Nucleus accumbens (tissue), 56 donors: ENCODE data around the gene SELENOF.
"Not testable (repeated sequence)": the region's sequence is repeated elsewhere in the genome, so short reads cannot be mapped to it uniquely, and the experiment has no call there.

Experiments
- DNase-seq, 56 donors: peaks; one replicate each; lab custom pipeline; 2025; lab: John Stamatoyannopoulos, UW

SELENOF gene

DNA sequence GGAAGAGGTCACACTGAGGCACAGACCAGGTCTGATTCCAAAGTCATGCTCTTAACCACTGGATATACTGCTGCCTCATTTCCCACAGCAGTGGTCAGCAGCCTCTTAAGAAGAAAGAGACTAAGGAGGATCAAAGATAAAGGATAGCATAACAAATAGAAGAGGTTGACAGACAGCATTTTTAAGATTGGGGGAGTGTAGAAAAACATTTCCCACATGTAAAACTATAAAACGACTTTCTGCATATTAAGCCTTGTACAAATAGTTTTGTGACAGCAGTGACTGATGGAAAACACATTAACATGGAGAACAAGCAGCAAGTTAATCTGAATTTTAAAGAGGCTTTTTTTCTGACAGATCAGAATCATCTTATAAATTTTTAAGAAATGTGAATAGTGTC is 92.0 kb downstream of the SELENOF start:
- DNase-seq = no peak

GRCh38 chr1:86819970-86820369 is 94.0 kb downstream of the SELENOF start:
- not testable (repeated sequence) for DNase-seq

DNA sequence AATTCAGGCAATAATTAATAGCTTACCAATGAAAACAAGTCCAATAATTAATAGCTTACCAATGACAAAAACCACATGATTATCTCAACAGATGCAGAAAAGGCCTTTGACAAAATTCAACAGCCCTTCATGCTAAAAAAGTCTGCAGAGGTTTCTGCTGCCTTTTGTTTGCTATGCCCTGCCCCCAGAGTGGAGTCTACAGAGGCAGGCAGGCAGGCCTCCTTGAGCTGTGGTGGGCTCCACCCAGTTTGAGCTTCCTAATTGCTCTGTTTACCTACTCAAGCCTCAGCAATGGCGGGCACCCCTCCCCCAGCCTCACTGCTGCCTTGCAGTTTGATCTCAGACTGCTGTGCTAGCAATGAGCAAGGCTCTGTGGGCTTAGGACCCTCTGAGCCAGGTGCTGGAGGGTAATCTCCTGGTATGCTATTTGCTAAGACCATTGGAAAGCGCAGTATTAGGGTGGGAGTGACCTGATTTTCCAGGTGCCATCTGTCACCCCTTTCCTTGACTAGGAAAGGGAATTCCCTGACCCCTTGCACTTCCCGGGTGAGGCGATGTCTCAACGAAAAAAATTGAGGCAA is 96.6 kb downstream of the SELENOF start:
- DNase-seq = not testable (repeated sequence)

GRCh38 chr1:86814118-86814517 is 99.8 kb downstream of the SELENOF start:
- not testable (repeated sequence) for DNase-seq
